ENCODE measurements around the gene SERPIND1. TPM values are rescaled to one million over a fixed set of nuclear protein-coding genes. Genes with fewer than 3 reads are reported as not detected.

The SERPIND1 gene
- total and polyA plus RNA-seq, 11 donors: 0.04 to 0.44 (median 0.15) TPM; not detected in 5

- no peak for DNase-seq
- Histone ChIP-seq H3K4me3 (no peak overlapping the region), H3K9me3 (no peaks in the 10 kb centered on the region), H3K27me3 (no peaks in the 10 kb centered on the region), H3K27ac (no peak overlapping the region), H3K4me1 (no peaks in the 10 kb centered on the region), H3K36me3 (peaks cover under 1 to 91% (median 77%) of the 10 kb centered on the region in 9 donors)
- no peak for ATAC-seq
- intact Hi-C loops (cut with DNase I): no loop called here
- TF ChIP-seq POLR2A (IDR thresholded peaks at IDR 0.05): no peak
- no peak for TF ChIP-seq CTCF (IDR thresholded peaks at IDR 0.05)
- 93 to 98% (median 97%) methylated on average over 2 of the region's 2 CpGs for WGBS, 4 donors
Measured at GRCh38 chr22:20760084-20760483, 13.8 kb upstream of the SERPIND1 start.

GRCh38 chr22:20761536-20761935 lies 12.4 kb upstream of the SERPIND1 start:
- Histone ChIP-seq H3K9me3 (no peaks in the 10 kb centered on the region), H3K4me3 (no peak overlapping the region), H3K4me1 (no peaks in the 10 kb centered on the region), H3K27me3 (no peaks in the 10 kb centered on the region), H3K36me3 (peaks cover 2 to 91% (median 78%) of the 10 kb centered on the region in 9 donors), H3K27ac (no peak overlapping the region)
- 78 to 91% (median 85%) methylated on average over 2 of the region's 2 CpGs for WGBS, 4 donors
- TF ChIP-seq POLR2A (IDR thresholded peaks at IDR 0.05) (no peak), CTCF (IDR thresholded peaks at IDR 0.05) (no peak)
- intact Hi-C loops (cut with DNase I): no loop called here
- no peak for DNase-seq
- ATAC-seq: no peak

- Histone ChIP-seq H3K27ac (no peak overlapping the region), H3K36me3 (peaks cover 2 to 88% (median 77%) of the 10 kb centered on the region in 9 donors), H3K9me3 (no peaks in the 10 kb centered on the region), H3K27me3 (no peaks in the 10 kb centered on the region), H3K4me1 (no peaks in the 10 kb centered on the region), H3K4me3 (no peak overlapping the region)
- 94 to 99% (median 96%) methylated on average over 7 of the region's 7 CpGs for WGBS, 4 donors
- TF ChIP-seq CTCF (IDR thresholded peaks at IDR 0.05): no peak
- no peak for TF ChIP-seq POLR2A (IDR thresholded peaks at IDR 0.05)
- DNase-seq (no peak), ATAC-seq (no peak)
- intact Hi-C loops (cut with DNase I): no loop called here
Measured at GRCh38 chr22:20762233-20762796, 11.6 kb upstream of the SERPIND1 start.

GRCh38 chr22:20763630-20764470 lies 10.1 kb upstream of the SERPIND1 start:
- WGBS, 4 donors: 79 to 96% (median 83%) methylated on average over 13 of the region's 13 CpGs
- Histone ChIP-seq H3K4me1 (no peaks in the 10 kb centered on the region), H3K9me3 (no peaks in the 10 kb centered on the region), H3K36me3 (peaks cover 2 to 80% (median 64%) of the 10 kb centered on the region in 9 donors), H3K4me3 (no peak overlapping the region), H3K27ac (no peak overlapping the region), H3K27me3 (no peaks in the 10 kb centered on the region)
- DNase-seq (no peak), ATAC-seq (no peak)
- TF ChIP-seq CTCF (IDR thresholded peaks at IDR 0.05) (no peak), POLR2A (IDR thresholded peaks at IDR 0.05) (no peak)
- intact Hi-C loops (cut with DNase I): no loop called here

Measured in heart left ventricle (tissue), 16 donors.